Measurements from ENCODE around the gene PNMA6A. TPM values are rescaled to one million over a fixed set of nuclear protein-coding genes. Genes with fewer than 3 reads are reported as not detected.
A peak's percentile ranks its signal among the peaks of the same experiment; 100 is the strongest.
"Not testable (repeated sequence)": the region's sequence is repeated elsewhere in the genome, so short reads cannot be mapped to it uniquely, and the experiment has no call there.

The PNMA6A gene
- total and polyA plus RNA-seq, 2 of the 13 experiments (the other 11 are each of a cell fraction or from before 2014, with no cell fraction given), result 0.11 to 0.66 TPM

DNA sequence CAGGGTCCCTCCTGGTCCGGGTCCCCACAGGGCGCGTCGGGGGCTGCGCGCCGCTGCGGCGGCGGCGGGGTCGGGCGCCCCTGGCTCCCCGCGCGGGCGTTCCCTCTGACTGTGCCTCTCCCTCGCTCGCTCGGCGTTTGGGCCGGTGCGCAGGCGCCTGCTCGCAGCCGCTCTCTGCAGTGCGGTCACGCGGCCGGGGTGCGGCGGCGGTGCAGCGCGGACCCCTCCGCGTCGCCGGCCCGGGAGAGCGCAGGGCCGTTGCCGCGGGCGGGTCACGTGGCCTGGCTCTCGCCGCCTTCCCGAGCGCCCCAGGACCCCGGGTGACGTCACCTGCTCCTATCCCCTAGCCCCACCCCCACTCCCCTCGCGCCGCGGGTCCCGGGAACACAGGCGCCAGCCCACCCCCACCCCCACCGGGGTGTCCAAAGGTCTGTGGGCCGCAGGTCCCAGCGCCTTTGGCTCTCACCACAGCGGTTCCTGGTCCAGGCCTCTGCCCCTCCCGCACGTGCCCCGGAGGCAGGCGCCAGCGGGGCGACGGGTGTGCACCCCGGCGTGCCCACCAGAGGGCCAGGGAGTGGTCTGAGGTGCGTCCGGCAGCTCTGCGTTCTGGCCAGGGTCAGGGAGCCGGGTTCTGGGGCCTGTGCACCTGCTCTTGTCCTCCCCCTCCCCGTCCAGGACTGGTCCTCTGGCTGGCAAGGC is 5.3 kb downstream of the PNMA6A start:
- in situ Hi-C loops (cut with HindIII; ENCODE audit: extremely low pct_ligation_motif_present, low pct_unique_long_range_greater_than_20kb); H3K4me3 ChIP-seq (replicated peaks in 1 of 3; ENCODE audit: insufficient read depth in 1 of 3, low read depth in 2 of 3, low read length in 3 of 3); H4K20me1 ChIP-seq (ENCODE audit: insufficient read depth, low read length); H2AFZ ChIP-seq (ENCODE audit: low read length); H3K27me3 ChIP-seq (ENCODE audit: control insufficient read depth in 1 of 2, insufficient read depth in 2 of 2, low read length in 2 of 2); H3K9ac ChIP-seq (ENCODE audit: insufficient read depth, low read depth, low read length); POLR2A ChIA-PET; DNase-seq (ENCODE audit: low spot score); intact Hi-C loops (cut with micrococcal nuclease; ENCODE audit: unreplicated experiment); H3K36me3 ChIP-seq (replicated peaks in 1 of 2; ENCODE audit: control insufficient read depth in 1 of 2, insufficient read depth in 2 of 2, low read length in 2 of 2); BruUV-seq (replicated peaks); H3K4me2 ChIP-seq (ENCODE audit: low read depth, low read length); H3K27ac ChIP-seq (ENCODE audit: extremely low read length, insufficient read depth, low read length); ATAC-seq; FAIRE-seq; H3K79me2 ChIP-seq (ENCODE audit: insufficient read depth, low read length); CTCF ChIA-PET (ENCODE audit: low intra/inter-chr PET ratio, low total read pairs); H3K4me1 ChIP-seq (ENCODE audit: insufficient read depth, low read length); H3K9me3 ChIP-seq (ENCODE audit: low read length): not testable (repeated sequence)
- WGBS (ENCODE audit: low lambda C conversion rate), result no CpG with 5 or more reads among the region's 76 CpGs

DNA sequence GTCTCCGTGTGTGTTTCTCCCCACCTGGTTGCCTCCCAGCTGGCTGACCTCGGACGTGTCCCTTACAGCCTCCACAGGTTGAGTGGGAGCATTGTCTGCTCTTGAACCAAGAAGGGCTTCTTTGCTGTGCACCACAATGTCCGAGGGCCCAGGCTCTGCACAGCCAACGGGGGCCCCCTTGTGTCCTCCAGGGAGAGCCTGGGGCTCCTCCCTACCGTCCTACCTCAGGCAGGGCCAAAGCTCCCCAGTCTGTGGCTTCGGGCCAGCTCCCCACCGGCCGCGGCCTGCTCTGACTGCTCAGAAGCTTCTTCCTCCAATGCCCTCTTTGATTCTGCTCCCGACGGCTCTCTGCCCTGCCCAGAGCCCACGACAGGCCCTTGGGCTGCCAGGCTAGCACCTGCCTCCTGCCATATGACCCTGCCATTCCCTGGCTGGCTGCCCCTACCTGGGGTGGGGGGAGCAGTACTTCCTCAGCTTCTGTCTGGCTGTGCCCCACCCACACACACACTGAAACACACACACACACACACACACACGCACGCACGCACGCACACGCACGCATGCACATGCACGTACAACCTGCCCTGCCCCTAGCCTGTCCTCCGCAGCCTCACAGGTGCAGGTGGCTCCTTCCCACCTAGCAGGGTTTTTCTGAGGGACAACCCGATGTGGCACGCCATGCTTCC is 11.1 kb downstream of the PNMA6A start:
- peak; percentile 77 for ATAC-seq
- FAIRE-seq; H3K79me2 ChIP-seq (ENCODE audit: insufficient read depth, low read length); H3K9ac ChIP-seq (ENCODE audit: insufficient read depth, low read depth, low read length); intact Hi-C loops (cut with micrococcal nuclease; ENCODE audit: unreplicated experiment); H3K27ac ChIP-seq (ENCODE audit: extremely low read length, insufficient read depth, low read length); in situ Hi-C loops (cut with HindIII; ENCODE audit: extremely low pct_ligation_motif_present, low pct_unique_long_range_greater_than_20kb); H4K20me1 ChIP-seq (ENCODE audit: insufficient read depth, low read length); H2AFZ ChIP-seq (ENCODE audit: low read length); POLR2A ChIA-PET; H3K36me3 ChIP-seq (replicated peaks in 1 of 2; ENCODE audit: control insufficient read depth in 1 of 2, insufficient read depth in 2 of 2, low read length in 2 of 2); DNase-seq (ENCODE audit: low spot score); H3K4me1 ChIP-seq (ENCODE audit: insufficient read depth, low read length); H3K9me3 ChIP-seq (ENCODE audit: low read length); H3K4me2 ChIP-seq (ENCODE audit: low read depth, low read length); H3K4me3 ChIP-seq (replicated peaks in 1 of 3; ENCODE audit: insufficient read depth in 1 of 3, low read depth in 2 of 3, low read length in 3 of 3); H3K27me3 ChIP-seq (ENCODE audit: control insufficient read depth in 1 of 2, insufficient read depth in 2 of 2, low read length in 2 of 2); BruUV-seq (replicated peaks); CTCF ChIA-PET (ENCODE audit: low intra/inter-chr PET ratio, low total read pairs): not testable (repeated sequence)
- WGBS (ENCODE audit: low lambda C conversion rate), result 100% methylated on average over 2 of the region's 23 CpGs
